ENCODE results near the gene MYBPH. TPM values are rescaled to one million over a fixed set of nuclear protein-coding genes. Genes with fewer than 3 reads are reported as not detected.

MYBPH gene
- total RNA-seq, 2 donors from 2014 or later = not detected

DNA sequence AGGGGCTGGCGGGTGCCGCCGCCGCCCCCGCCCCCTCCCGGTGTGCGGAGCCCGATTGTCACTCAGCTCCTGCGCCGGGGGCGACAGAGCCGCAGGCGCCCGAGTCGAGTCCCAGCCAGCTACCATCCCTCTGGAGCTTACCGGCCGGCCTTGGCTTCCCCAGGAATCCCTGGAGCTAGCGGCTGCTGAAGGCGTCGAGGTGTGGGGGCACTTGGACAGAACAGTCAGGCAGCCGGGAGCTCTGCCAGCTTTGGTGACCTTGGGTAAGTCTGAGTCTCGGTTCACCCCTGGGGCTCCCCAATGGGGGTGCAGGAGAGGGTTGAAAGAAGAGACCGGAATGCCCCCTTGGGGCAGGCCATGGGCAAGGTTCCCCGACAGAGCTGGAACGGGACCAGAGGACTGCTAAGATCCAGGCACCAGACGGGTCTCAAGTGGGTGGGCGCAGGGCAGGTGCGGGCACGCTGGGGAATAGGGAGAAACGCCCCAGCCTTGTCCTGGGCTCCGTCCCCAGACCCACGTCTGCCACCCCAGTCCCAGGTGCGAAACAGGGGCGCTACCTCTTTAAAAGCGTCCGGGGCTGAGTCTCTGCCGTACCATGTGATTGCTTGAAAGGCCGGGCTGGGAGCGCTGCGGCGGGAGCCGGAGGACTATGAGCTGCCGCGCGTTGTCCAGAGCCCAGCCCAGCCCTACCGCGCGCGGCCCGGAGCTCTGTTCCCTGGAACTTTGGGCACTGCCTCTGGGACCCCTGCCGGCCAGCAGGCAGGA, 47.8 kb downstream of the MYBPH start, which contains the start of gene ADORA1:
ADORA1 (plus strand) TSS at position 61 of the 765 bp plus-strand sequence. CDS start 1,116 bp downstream, outside the sequence.
- Histone ChIP-seq H3K27ac (no peak within 1 kb of the TSS), H3K36me3 (no peaks in the 10 kb centered on the region), H3K9me3 (no peaks in the 10 kb centered on the region), H3K27me3 (replicated peaks; ENCODE audit: insufficient read depth) (no peaks in the 10 kb centered on the region), H3K4me1 (ENCODE audit: control insufficient read depth in 1 of 2, low read depth in 2 of 2) (peaks cover 16 to 27% of the 10 kb centered on the region in 2 donors), H3K4me3 (peak within 1 kb of the TSS; percentile 70)
- ATAC-seq (ENCODE audit: insufficient number of reproducible peaks, low FRiP score, low read depth) (no peak), DNase-seq (ENCODE audit: low spot score) (no peak)
- TF ChIP-seq, protein P1, sequence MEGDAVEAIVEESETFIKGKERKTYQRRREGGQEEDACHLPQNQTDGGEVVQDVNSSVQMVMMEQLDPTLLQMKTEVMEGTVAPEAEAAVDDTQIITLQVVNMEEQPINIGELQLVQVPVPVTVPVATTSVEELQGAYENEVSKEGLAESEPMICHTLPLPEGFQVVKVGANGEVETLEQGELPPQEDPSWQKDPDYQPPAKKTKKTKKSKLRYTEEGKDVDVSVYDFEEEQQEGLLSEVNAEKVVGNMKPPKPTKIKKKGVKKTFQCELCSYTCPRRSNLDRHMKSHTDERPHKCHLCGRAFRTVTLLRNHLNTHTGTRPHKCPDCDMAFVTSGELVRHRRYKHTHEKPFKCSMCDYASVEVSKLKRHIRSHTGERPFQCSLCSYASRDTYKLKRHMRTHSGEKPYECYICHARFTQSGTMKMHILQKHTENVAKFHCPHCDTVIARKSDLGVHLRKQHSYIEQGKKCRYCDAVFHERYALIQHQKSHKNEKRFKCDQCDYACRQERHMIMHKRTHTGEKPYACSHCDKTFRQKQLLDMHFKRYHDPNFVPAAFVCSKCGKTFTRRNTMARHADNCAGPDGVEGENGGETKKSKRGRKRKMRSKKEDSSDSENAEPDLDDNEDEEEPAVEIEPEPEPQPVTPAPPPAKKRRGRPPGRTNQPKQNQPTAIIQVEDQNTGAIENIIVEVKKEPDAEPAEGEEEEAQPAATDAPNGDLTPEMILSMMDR (IDR thresholded peaks at IDR 0.05) = peak; percentile 15

DNA sequence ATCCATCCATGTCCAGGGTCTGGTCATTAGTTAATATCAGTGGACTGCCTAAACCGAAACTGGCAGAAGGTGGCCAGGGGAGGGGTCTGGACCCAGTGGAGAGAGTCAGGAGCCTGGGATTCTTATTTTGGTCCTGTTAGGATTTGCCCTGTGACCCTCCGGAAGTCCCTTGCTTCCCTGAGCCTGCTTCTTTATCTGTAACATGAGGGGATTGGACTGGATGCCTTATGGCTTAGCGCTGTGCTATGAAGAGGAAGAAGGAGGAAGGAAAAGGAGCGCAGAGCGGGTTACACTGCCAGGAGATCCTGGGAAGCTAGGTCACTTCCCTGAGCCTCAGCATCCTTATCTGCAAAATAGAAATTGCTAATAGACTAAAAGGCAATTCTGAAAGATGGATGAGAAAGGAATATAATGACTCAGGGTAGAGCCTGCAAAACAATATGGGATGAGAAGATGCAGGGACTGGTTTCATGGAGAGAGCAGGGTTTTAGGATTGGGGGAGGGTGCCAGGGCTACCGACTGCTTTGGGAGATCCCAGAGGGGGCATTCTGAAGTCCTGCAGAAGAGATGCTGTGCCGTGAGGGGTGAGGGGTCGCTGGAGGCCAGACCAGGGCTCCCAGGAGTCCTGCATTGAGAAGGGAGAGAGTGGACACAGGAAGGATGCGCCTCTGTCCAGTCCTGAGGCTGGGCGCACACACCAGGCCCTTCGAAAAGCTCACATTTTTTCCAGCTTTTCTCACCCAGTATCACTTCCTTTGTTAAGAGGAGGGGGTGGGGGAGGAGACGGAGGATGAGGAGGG, 48.6 kb downstream of the MYBPH start:
- DNase-seq (ENCODE audit: low spot score) (no peak), ATAC-seq (ENCODE audit: insufficient number of reproducible peaks, low FRiP score, low read depth) (no peak)
- Histone ChIP-seq H3K36me3 (no peaks in the 10 kb centered on the region), H3K27ac (no peak overlapping the region), H3K4me1 (ENCODE audit: control insufficient read depth in 1 of 2, low read depth in 2 of 2) (peaks cover 16 to 27% of the 10 kb centered on the region in 2 donors), H3K9me3 (no peaks in the 10 kb centered on the region), H3K27me3 (replicated peaks; ENCODE audit: insufficient read depth) (no peaks in the 10 kb centered on the region), H3K4me3 (peak overlapping the region; percentile 70)
- TF ChIP-seq, protein P1 (IDR thresholded peaks at IDR 0.05) = no peak

DNA sequence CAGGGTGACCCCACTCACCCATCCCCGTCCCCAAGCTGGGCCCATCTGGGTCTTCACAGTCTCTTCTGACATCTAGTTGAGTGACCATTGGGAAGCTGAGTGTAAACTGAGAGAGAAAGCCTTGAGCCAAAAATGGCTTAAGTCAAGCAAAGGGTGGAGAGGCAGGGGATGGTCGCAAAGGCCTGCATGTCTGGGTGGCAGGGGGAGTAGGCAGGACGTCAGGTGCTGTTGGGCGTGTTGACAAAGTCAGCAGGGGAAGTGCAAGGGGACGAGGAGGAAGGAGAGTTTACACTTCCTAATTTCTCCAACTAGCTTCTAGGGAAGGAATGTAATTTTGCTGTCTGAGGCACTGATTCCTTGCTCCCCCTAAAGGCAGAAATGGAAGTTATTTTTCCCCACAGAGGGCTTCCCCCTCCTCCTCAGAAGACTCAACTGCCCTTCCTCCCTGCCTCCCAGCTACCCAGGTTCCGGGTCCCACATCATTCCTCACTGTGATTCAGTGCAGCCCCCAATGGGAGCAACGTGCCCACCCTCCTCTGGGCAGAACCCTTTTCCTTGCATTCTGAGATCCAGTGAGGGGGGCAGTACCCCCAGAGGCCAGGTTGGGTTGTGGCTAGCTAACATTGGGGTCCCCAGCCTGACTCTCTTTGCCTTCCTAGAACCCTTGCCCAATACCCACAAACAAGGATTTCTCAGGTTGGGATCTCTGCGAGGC, 49.3 kb downstream of the MYBPH start:
- Histone ChIP-seq H3K4me3 (peak overlapping the region; percentile 70), H3K27me3 (replicated peaks; ENCODE audit: insufficient read depth) (no peaks in the 10 kb centered on the region), H3K9me3 (no peaks in the 10 kb centered on the region), H3K4me1 (ENCODE audit: control insufficient read depth in 1 of 2, low read depth in 2 of 2) (peaks cover 16 to 27% of the 10 kb centered on the region in 2 donors), H3K27ac (no peak overlapping the region), H3K36me3 (no peaks in the 10 kb centered on the region)
- no peak for DNase-seq (ENCODE audit: low spot score)
- TF ChIP-seq, protein P1 (IDR thresholded peaks at IDR 0.05) = peak; percentile 37
- no peak for ATAC-seq (ENCODE audit: insufficient number of reproducible peaks, low FRiP score, low read depth)

DNA sequence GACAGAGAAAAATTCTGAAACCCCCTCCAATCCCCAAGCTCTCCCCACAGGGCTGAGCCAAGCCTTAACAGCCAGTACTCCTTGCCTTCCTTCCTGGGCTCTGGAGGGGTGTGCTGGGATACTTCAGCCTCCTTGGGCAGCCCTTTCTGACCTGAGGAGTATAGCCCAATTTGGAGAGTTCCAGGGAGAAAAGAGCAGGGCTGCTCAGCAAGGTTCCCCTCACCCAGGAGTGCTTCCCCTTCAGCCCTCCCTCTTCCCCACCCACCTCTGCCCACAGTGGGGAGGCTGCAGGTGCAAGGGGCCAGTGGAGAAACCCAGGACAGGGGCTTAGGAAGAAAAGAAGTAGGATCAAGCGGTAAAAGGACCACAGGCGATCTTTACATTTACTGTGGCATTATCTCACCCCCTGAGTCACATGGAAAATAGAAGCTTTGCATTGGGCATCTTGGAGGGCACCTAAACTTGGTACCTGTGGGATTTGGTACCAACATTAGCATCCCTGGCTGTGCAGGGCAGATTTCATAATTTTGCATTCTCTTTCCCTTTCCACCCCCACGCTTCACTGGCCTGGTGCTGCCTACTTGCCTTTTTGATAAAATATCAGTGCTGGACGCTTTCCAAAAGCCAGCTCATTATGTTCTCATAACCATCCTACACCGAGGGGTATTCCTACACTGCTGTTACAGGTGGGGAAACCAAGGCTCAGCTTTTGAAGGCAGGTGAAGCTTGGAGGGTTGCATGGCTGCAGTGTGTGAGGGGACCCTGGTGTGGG, 50.9 kb downstream of the MYBPH start:
- no peak for ATAC-seq (ENCODE audit: insufficient number of reproducible peaks, low FRiP score, low read depth)
- no peak for DNase-seq (ENCODE audit: low spot score)
- Histone ChIP-seq H3K36me3 (no peaks in the 10 kb centered on the region), H3K27ac (no peak overlapping the region), H3K4me3 (no peak overlapping the region), H3K4me1 (ENCODE audit: control insufficient read depth in 1 of 2, low read depth in 2 of 2) (peaks cover 15 to 27% of the 10 kb centered on the region in 2 donors), H3K9me3 (no peaks in the 10 kb centered on the region), H3K27me3 (replicated peaks; ENCODE audit: insufficient read depth) (no peaks in the 10 kb centered on the region)
- TF ChIP-seq, protein P1 (IDR thresholded peaks at IDR 0.05) = no peak

Data from thoracic aorta (tissue), 2 donors.